ENCODE data around the gene PKNOX2. TPM values are rescaled to one million over a fixed set of nuclear protein-coding genes. Genes with fewer than 3 reads are reported as not detected.

The PKNOX2 gene
- total and polyA plus RNA-seq, 4 donors, result 0.14 to 0.29 (median 0.24) TPM

- Histone ChIP-seq H3K4me1 (ENCODE audit: control insufficient read depth in 4 of 4, insufficient read depth in 4 of 4, low read length in 3 of 4) (peaks cover 0 to 3% (median 0%) of the 10 kb centered on the region in 4 donors), H3K4me3 (ENCODE audit: low read depth in 1 of 3, low read length in 3 of 3) (no peak overlapping the region), H3K9me3 (ENCODE audit: control insufficient read depth in 4 of 4, low read length in 3 of 4) (no peaks in the 10 kb centered on the region), H3K27ac (ENCODE audit: low read depth in 1 of 2, low read length in 2 of 2) (no peak overlapping the region), H3K9ac (ENCODE audit: low read depth in 1 of 2, low read length in 2 of 2) (no peak overlapping the region), H3K36me3 (ENCODE audit: control insufficient read depth in 4 of 4, insufficient read depth in 3 of 4, low read depth in 1 of 4, low read length in 3 of 4) (no peaks in the 10 kb centered on the region), H3K27me3 (ENCODE audit: control insufficient read depth in 4 of 4, insufficient read depth in 4 of 4, low read length in 3 of 4) (no peaks in the 10 kb centered on the region)
- no peak for DNase-seq (ENCODE audit: low spot score)
- TF ChIP-seq ZBTB33 (IDR thresholded peaks at IDR 0.05) (no peak), SP1 (IDR thresholded peaks at IDR 0.05) (no peak), YY1 (IDR thresholded peaks at IDR 0.05) (no peak), JUND (IDR thresholded peaks at IDR 0.05) (no peak), HNF4G (IDR thresholded peaks at IDR 0.05) (no peak), FOXA1 (IDR thresholded peaks at IDR 0.05) (no peak), NR2F2 (IDR thresholded peaks at IDR 0.05) (no peak), HNF4A (conservative IDR thresholded peaks at IDR 0.05) (no peak), RXRA (IDR thresholded peaks at IDR 0.05) (no peak)
- WGBS, result 86% methylated on average over 7 of the region's 7 CpGs
Observed at GRCh38 chr11:125452125-125452470, 287.5 kb downstream of the PKNOX2 start.

- Histone ChIP-seq H3K27me3 (ENCODE audit: control insufficient read depth in 4 of 4, insufficient read depth in 4 of 4, low read length in 3 of 4) (no peaks in the 10 kb centered on the region), H3K4me1 (ENCODE audit: control insufficient read depth in 4 of 4, insufficient read depth in 4 of 4, low read length in 3 of 4) (peaks cover 0 to 5% (median 1%) of the 10 kb centered on the region in 4 donors), H3K9me3 (ENCODE audit: control insufficient read depth in 4 of 4, low read length in 3 of 4) (no peaks in the 10 kb centered on the region), H3K4me3 (ENCODE audit: low read depth in 1 of 3, low read length in 3 of 3) (no peak overlapping the region), H3K27ac (ENCODE audit: low read depth in 1 of 2, low read length in 2 of 2) (no peak overlapping the region), H3K9ac (ENCODE audit: low read depth in 1 of 2, low read length in 2 of 2) (no peak overlapping the region), H3K36me3 (ENCODE audit: control insufficient read depth in 4 of 4, insufficient read depth in 3 of 4, low read depth in 1 of 4, low read length in 3 of 4) (no peaks in the 10 kb centered on the region)
- no peak for DNase-seq (ENCODE audit: low spot score)
- TF ChIP-seq SP1 (IDR thresholded peaks at IDR 0.05) (no peak), FOXA1 (IDR thresholded peaks at IDR 0.05) (no peak), GABPA (IDR thresholded peaks at IDR 0.05 in 1 of 2, conservative IDR thresholded peaks at IDR 0.05 in 1 of 2) (no peak), TAF1 (conservative IDR thresholded peaks at IDR 0.05) (no peak), EGR1 (IDR thresholded peaks at IDR 0.05; ENCODE audit: low read depth in 2 of 2) (no peak), NR2F2 (IDR thresholded peaks at IDR 0.05) (no peak), MAX (IDR thresholded peaks at IDR 0.05) (no peak), FOXA2 (IDR thresholded peaks at IDR 0.05) (no peak), HNF4G (IDR thresholded peaks at IDR 0.05) (no peak), CTCF (IDR thresholded peaks at IDR 0.05; ENCODE audit: low read depth, low read length, missing input control) (no peak), HNF4A (conservative IDR thresholded peaks at IDR 0.05) (no peak), ZBTB33 (IDR thresholded peaks at IDR 0.05) (no peak)
- WGBS, result 93% methylated on average over 6 of the region's 6 CpGs
Observed at GRCh38 chr11:125454047-125454446, 289.5 kb downstream of the PKNOX2 start.
